CD4-positive, CD25-positive, alpha-beta regulatory T cell (primary cell): Measurements from ENCODE around the gene PPEF2. TPM values are rescaled to one million over a fixed set of nuclear protein-coding genes. Genes with fewer than 3 reads are reported as not detected.

ENCODE experiments used
- ATAC-seq, 2 donors: fragments of 150-1000 bp; cut with Tn5 transposase; one replicate each; pipeline ENCODE4 v1.10.0; 2021; ENCODE audit warnings: low read depth in 2 of 2, moderate number of reproducible peaks in 2 of 2, moderate library complexity in 1 of 2
- DNase-seq, 3 donors: peaks; one replicate each; pipeline versions ENCODE4 v3.0.0 to v3.0.0-alpha.2; 2012 to 2022; ENCODE audit warnings: mixed read lengths in 1 of 3
- H3K27ac ChIP-seq: one replicate; pipeline ENCODE4 v1.7.0; 2013; ENCODE audit warnings: mild to moderate bottlenecking, low read length; ENCODE audit not compliant: insufficient read depth, poor library complexity, severe bottlenecking
- H3K27me3 ChIP-seq: one replicate; pipeline ENCODE4 v1.7.0; 2013; ENCODE audit warnings: low read length; ENCODE audit not compliant: control insufficient read depth, insufficient read depth
- H3K36me3 ChIP-seq: one replicate; pipeline ENCODE4 v1.7.0; 2013; ENCODE audit warnings: mild to moderate bottlenecking, low read length, moderate library complexity; ENCODE audit not compliant: control insufficient read depth, insufficient read depth
- H3K4me1 ChIP-seq: 2 replicates; pipeline ENCODE4 v1.7.0; 2013; ENCODE audit warnings: mild to moderate bottlenecking, low read length; ENCODE audit not compliant: insufficient read depth, control insufficient read depth, poor library complexity, severe bottlenecking
- H3K4me3 ChIP-seq: one replicate; pipeline ENCODE4 v1.7.0; 2013; ENCODE audit warnings: low read depth, mild to moderate bottlenecking, low read length, moderate library complexity
- H3K9me3 ChIP-seq, 2 experiments: 1 replicate in 1 of 2; 2 replicates in 1 of 2; pipeline ENCODE4 v1.7.0; 2013; ENCODE audit warnings: low read length in 2 of 2, mild to moderate bottlenecking in 1 of 2, moderate library complexity in 1 of 2; ENCODE audit not compliant: control insufficient read depth in 2 of 2
- H3K27ac Mint-ChIP-seq, 3 donors: one replicate each; pipeline ENCODE4 v1.8.0; 2020 to 2022; ENCODE audit warnings: mild to moderate bottlenecking in 3 of 3, mixed read lengths in 3 of 3, moderate library complexity in 2 of 3
- H3K27me3 Mint-ChIP-seq: one replicate; pipeline ENCODE4 v1.8.0; 2022; ENCODE audit warnings: mild to moderate bottlenecking, mixed read lengths
- H3K36me3 Mint-ChIP-seq: one replicate; pipeline ENCODE4 v1.8.0; 2020; ENCODE audit warnings: mixed read lengths
- H3K4me1 Mint-ChIP-seq, 4 donors: one replicate each; pipeline ENCODE4 v1.8.0; 2020 to 2022; ENCODE audit warnings: mixed read lengths in 4 of 4, mild to moderate bottlenecking in 1 of 4
- H3K4me3 Mint-ChIP-seq, 4 donors: one replicate each; pipeline ENCODE4 v1.8.0; 2020 to 2022; ENCODE audit warnings: mild to moderate bottlenecking in 4 of 4, mixed read lengths in 4 of 4, moderate library complexity in 3 of 4
- H3K9me3 Mint-ChIP-seq, 7 donors: one replicate each; pipeline ENCODE4 v1.8.0; 2020 to 2022; ENCODE audit warnings: mixed read lengths in 7 of 7, mild to moderate bottlenecking in 3 of 7, moderate library complexity in 2 of 7
- polyA plus RNA-seq, 4 donors: library from polyadenylated mRNA; unstranded; fragments of 300-500 nt; fragmentation: Illumina TruSeq; gene quantifications; one replicate each; pipeline ENCODE4 v1.2.3, GENCODE V29; 2021
- total RNA-seq: library from RNA; stranded (reverse); gene quantifications from one replicate; pipeline ENCODE4 v1.2.3, GENCODE V29; 2022

The PPEF2 gene
- total and polyA plus RNA-seq, 5 donors from 2014 or later: not detected

DNA sequence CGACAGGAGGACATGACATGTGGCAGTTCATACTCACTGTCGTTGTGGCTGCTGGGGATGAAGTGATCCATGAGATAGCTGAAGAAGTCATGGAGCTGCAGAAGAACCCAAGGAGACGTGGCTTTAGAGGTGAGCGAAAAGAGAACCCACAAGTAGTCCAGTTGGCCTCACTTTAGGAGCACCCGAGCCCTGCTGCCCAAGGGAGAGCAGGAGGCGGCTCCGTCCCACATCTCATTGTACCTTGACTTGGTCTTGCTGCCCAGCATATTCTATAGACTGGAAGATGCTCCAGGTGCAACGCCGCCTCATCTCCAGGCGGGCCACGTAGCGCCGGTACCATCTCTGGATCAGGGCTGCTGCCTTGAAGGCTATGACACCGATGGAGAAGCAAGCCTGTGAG, 10.6 kb downstream of the PPEF2 start:
- no peak overlapping the region for H3K4me3 ChIP-seq
- peaks cover 24% of the 10 kb centered on the region for H3K27me3 Mint-ChIP-seq
- H3K4me1 Mint-ChIP-seq: no peaks in the 10 kb centered on the region

DNA sequence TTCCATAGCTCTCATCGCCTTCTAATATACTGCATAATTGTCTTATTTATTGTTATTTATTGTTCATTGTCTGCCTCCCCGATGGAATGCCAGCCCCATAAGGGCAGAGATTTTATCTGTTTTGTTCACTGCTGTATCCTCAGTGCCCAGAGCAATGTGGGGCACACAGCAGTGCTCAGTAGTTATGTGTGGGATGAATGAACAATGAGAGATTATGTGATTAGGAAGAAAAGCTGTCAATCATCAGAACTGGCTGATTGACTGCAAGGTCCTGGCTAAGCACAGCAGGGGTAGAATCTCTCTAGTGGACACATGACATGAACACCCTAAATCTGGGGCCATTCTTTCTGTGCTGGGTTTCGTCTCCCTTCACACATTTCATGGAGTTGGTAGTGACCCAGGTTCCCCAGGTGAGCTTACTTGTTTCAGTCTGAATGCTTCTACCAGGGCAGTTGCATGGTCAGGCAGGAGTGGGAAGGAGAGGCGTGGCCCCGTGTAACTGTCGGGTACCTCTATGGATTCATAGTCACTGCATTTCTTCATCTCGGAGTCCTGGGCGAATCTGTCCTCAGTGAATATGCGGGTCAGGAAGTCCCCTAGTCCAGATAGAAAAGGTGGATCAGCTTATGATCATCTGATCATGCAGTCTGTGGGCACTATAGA, 12.6 kb downstream of the PPEF2 start:
- Mint-ChIP-seq H3K9me3 (no peaks in the 10 kb centered on the region), H3K27ac (no peak overlapping the region), H3K27me3 (peaks cover 18% of the 10 kb centered on the region), H3K36me3 (no peaks in the 10 kb centered on the region), H3K4me1 (no peaks in the 10 kb centered on the region), H3K4me3 (no peak overlapping the region)
- no peak overlapping the region for H3K27ac ChIP-seq
- no peak overlapping the region for H3K4me3 ChIP-seq
- H3K36me3 ChIP-seq: no peaks in the 10 kb centered on the region
- no peak for ATAC-seq
- H3K4me1 ChIP-seq: no peaks in the 10 kb centered on the region
- no peak for DNase-seq
- H3K27me3 ChIP-seq: no peaks in the 10 kb centered on the region
- no peaks in the 10 kb centered on the region for H3K9me3 ChIP-seq

More for the DNA sequence above, 10.6 kb downstream of the PPEF2 start:
- DNase-seq (no peak), ATAC-seq (no peak)
- Histone ChIP-seq H3K36me3 (no peaks in the 10 kb centered on the region), H3K27me3 (no peaks in the 10 kb centered on the region), H3K9me3 (no peaks in the 10 kb centered on the region), H3K27ac (no peak overlapping the region), H3K4me1 (no peaks in the 10 kb centered on the region)
- Mint-ChIP-seq H3K4me3 (no peak overlapping the region), H3K27ac (no peak overlapping the region), H3K9me3 (no peaks in the 10 kb centered on the region), H3K36me3 (no peaks in the 10 kb centered on the region)

DNA sequence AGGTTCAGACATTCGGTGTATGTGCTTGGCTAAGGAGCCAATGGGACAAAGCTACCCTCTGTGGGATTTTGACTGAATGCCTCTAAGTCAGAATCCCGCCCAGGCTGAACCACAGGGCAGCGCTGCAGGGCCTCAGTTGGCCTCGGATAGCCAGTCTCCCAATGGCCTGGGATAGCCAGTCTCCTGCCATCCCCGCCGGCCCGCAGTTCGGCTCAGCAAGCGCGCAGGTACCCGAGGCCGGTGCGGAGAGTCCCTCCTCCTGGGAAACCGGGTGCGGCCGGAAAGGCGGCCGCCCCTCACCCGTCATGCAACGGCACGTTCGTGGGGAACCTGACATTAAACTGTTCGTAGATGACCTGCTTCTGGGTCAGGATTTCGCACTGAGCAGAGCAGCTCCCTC, 16.1 kb downstream of the PPEF2 start:
- Mint-ChIP-seq H3K27me3 (peaks cover 17% of the 10 kb centered on the region), H3K9me3 (no peaks in the 10 kb centered on the region), H3K36me3 (no peaks in the 10 kb centered on the region), H3K4me3 (no peak overlapping the region), H3K27ac (no peak overlapping the region), H3K4me1 (no peaks in the 10 kb centered on the region)
- no peaks in the 10 kb centered on the region for H3K27me3 ChIP-seq
- no peaks in the 10 kb centered on the region for H3K36me3 ChIP-seq
- ATAC-seq (no peak), DNase-seq (no peak)
- H3K4me1 ChIP-seq: no peaks in the 10 kb centered on the region
- H3K27ac ChIP-seq: no peak overlapping the region
- H3K4me3 ChIP-seq: no peak overlapping the region
- H3K9me3 ChIP-seq: no peaks in the 10 kb centered on the region

DNA sequence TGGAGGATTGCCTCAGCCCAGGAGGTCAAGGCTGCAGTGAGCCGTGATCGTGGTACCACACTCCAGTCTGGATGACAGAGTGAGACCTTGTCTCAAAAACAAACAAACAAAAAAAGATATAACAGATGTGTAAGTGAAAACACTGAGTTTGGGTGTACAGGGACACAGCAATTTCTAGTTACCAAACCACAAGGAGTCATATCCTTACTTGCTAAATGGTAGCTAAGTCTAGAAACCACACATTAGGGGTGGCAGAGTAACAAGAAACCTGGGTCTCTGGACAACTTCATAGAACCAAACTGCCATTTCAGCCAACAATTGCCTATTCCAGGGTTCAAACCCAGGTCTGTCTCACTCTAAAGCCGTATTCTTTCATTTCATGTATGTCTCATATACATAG, 20.8 kb downstream of the PPEF2 start:
- H3K27ac ChIP-seq: no peak overlapping the region
- H3K4me1 ChIP-seq: no peaks in the 10 kb centered on the region
- ATAC-seq (no peak), DNase-seq (peak in 1 of 3 donors; percentile 5)
- H3K9me3 Mint-ChIP-seq: no peaks in the 10 kb centered on the region
- no peaks in the 10 kb centered on the region for H3K9me3 ChIP-seq
- no peaks in the 10 kb centered on the region for H3K36me3 Mint-ChIP-seq
- H3K4me3 ChIP-seq: no peak overlapping the region
- H3K4me1 Mint-ChIP-seq: no peaks in the 10 kb centered on the region
- H3K27me3 ChIP-seq: no peaks in the 10 kb centered on the region
- no peak overlapping the region for H3K27ac Mint-ChIP-seq
- H3K4me3 Mint-ChIP-seq: no peak overlapping the region
- H3K27me3 Mint-ChIP-seq: peaks cover 4% of the 10 kb centered on the region
- no peaks in the 10 kb centered on the region for H3K36me3 ChIP-seq

DNA sequence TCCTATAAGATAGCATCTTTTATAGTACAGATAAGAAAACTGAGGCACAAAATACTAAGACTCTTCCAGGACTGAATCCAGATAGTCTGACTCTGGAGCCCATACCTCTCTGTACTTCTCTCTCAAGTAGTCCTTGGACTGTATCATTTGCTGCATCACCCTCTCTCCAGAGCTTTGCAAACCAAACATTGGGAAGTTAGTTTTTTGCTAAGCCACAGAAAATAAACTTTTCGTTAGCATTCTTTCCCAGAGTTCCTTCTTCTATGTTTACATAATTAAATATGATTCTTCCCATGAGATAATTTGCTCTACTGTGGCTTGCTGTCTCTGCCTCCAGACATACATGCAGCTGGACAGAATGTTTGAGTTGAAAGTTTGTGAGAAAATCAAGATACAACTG, 22.0 kb downstream of the PPEF2 start:
- Mint-ChIP-seq H3K36me3 (no peaks in the 10 kb centered on the region), H3K27me3 (peaks cover 8% of the 10 kb centered on the region), H3K4me1 (no peaks in the 10 kb centered on the region), H3K9me3 (no peaks in the 10 kb centered on the region), H3K4me3 (no peak overlapping the region), H3K27ac (no peak overlapping the region)
- Histone ChIP-seq H3K9me3 (no peaks in the 10 kb centered on the region), H3K27ac (no peak overlapping the region), H3K4me3 (no peak overlapping the region), H3K4me1 (no peaks in the 10 kb centered on the region), H3K27me3 (no peaks in the 10 kb centered on the region), H3K36me3 (no peaks in the 10 kb centered on the region)
- no peak for DNase-seq
- ATAC-seq: no peak

DNA sequence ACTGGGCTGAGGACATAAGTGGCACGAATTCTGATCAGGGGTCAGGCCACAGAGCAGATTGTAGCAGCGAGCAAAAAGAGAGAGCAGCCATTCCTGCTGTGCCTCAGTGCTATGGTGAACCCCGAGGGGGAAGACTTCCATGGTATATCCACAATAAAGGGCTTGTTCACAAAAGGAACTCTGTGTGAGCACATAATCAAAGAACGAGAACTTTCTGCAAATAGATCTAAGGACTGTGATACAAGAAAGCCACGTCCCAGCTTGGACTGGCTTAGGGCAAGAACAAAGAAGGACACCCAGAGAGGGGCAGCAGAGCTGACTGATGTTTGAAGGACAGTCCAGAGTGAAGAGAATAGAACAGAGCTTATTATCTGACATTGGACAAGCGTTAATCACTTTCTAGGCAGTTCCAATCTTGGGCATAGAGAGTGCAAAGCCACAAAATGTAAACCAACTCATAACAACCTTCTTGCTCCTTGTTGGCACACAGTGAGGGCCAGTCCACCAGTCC, 24.0 kb downstream of the PPEF2 start:
- Histone ChIP-seq H3K27me3 (no peaks in the 10 kb centered on the region), H3K4me1 (no peaks in the 10 kb centered on the region), H3K9me3 (no peaks in the 10 kb centered on the region), H3K36me3 (no peaks in the 10 kb centered on the region), H3K4me3 (no peak overlapping the region), H3K27ac (no peak overlapping the region)
- Mint-ChIP-seq H3K27me3 (peaks cover 8% of the 10 kb centered on the region), H3K4me3 (no peak overlapping the region), H3K36me3 (no peaks in the 10 kb centered on the region), H3K27ac (no peak overlapping the region), H3K9me3 (no peaks in the 10 kb centered on the region), H3K4me1 (no peaks in the 10 kb centered on the region)
- ATAC-seq (no peak), DNase-seq (no peak)

DNA sequence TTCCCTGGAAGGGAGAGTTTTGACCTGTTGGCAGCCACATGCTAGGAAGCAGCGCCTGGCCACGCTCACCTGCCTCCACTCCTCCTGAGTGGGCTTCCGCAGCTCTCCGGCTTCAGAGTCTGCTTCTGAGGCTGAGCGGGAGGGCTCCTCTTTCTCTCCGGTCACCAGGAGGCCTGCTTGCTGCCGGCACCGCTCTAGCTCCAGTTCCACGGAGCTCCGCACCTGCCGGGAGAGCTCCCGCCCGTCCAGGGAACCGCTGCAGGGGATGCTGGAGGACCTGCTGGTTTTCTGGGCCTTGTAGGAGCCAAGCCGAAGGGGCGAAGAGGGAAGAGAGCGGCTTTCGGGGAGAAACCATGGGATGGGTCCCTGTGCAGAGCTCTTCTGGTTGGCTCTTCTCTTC, 26.0 kb downstream of the PPEF2 start:
- Mint-ChIP-seq H3K27ac (no peak overlapping the region), H3K9me3 (no peaks in the 10 kb centered on the region), H3K4me1 (no peaks in the 10 kb centered on the region), H3K4me3 (no peak overlapping the region), H3K27me3 (peaks cover 8% of the 10 kb centered on the region), H3K36me3 (no peaks in the 10 kb centered on the region)
- no peak overlapping the region for H3K4me3 ChIP-seq
- no peaks in the 10 kb centered on the region for H3K27me3 ChIP-seq
- ATAC-seq: no peak
- H3K36me3 ChIP-seq: no peaks in the 10 kb centered on the region
- H3K27ac ChIP-seq: no peak overlapping the region
- H3K9me3 ChIP-seq: no peaks in the 10 kb centered on the region
- no peaks in the 10 kb centered on the region for H3K4me1 ChIP-seq
- no peak for DNase-seq

DNA sequence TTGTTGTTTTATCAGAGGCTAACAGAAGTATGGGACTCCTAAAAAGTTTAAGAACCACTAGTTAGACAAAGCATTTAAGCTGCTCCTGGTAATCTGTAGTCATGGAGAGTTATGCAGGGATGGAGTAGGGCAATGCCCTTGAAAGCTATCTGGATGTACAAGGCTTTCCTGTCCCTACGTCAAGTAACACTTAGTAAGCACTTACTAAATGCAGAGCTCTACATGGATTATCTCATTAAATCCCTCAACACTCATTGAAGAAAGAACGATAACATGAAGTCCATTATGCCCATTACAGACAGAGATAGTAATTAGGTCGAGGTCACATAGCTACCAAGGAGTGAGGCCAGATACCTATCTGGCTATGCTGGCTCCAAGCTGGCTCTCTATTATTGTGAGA, 33.2 kb downstream of the PPEF2 start:
- no peaks in the 10 kb centered on the region for H3K4me1 Mint-ChIP-seq
- no peak for ATAC-seq
- Histone ChIP-seq H3K27me3 (no peaks in the 10 kb centered on the region), H3K4me3 (no peak overlapping the region), H3K9me3 (no peaks in the 10 kb centered on the region), H3K27ac (no peak overlapping the region), H3K36me3 (no peaks in the 10 kb centered on the region), H3K4me1 (no peaks in the 10 kb centered on the region)
- no peak for DNase-seq
- H3K36me3 Mint-ChIP-seq: no peaks in the 10 kb centered on the region
- H3K27ac Mint-ChIP-seq: no peak overlapping the region
- H3K9me3 Mint-ChIP-seq: peaks cover 0 to 2% (median 0%) of the 10 kb centered on the region in 7 donors
- H3K4me3 Mint-ChIP-seq: no peak overlapping the region
- no peaks in the 10 kb centered on the region for H3K27me3 Mint-ChIP-seq
